GM12878 (cell line): ENCODE data around the gene SYPL2.
"Not testable (repeated sequence)": the region's sequence is repeated elsewhere in the genome, so short reads cannot be mapped to it uniquely, and the experiment has no call there.

Experiments
- CBX3 ChIP-seq: fragments of 200-600 bp; sonication (generic); IDR thresholded peaks from 2 replicates; pipeline ENCODE4 v1.6.1; 2016; ENCODE audit warnings: low read depth, borderline replicate concordance
- EGR1 ChIP-seq, 2 experiments: IDR thresholded peaks; 1 replicate in 1 of 2; 2 replicates in 1 of 2; pipeline ENCODE4 v1.6.1; 2011 to 2012; ENCODE audit warnings: low read depth in 2 of 2, low read length in 2 of 2, borderline replicate concordance in 1 of 2, mild to moderate bottlenecking in 1 of 2, moderate library complexity in 1 of 2
- EP300 ChIP-seq, 2 experiments: fragments of 150-350 bp in 1 of 2; IDR thresholded peaks; 2 replicates each; pipeline ENCODE4 v1.6.1; 2011 to 2012; ENCODE audit warnings: low read depth in 2 of 2, low read length in 2 of 2, borderline replicate concordance in 1 of 2, improper control_type of control experiment in 1 of 2, inconsistent platforms in 1 of 2; ENCODE audit not compliant: control insufficient read depth in 1 of 2
- EZH2 ChIP-seq: IDR thresholded peaks from 2 replicates; pipeline ENCODE4 v1.6.1; 2012; ENCODE audit warnings: low read depth, mild to moderate bottlenecking, control low read depth, inconsistent platforms, low read length, borderline replicate concordance; ENCODE audit not compliant: control insufficient read depth
- NR2C2 ChIP-seq: IDR thresholded peaks from 2 replicates; pipeline ENCODE4 v1.6.1; 2011; ENCODE audit warnings: borderline replicate concordance, low read depth; ENCODE audit not compliant: control insufficient read depth, insufficient read length
- POLR2A ChIP-seq: IDR thresholded peaks from 2 replicates; pipeline ENCODE4 v1.6.1; 2011; ENCODE audit warnings: low read depth, mild to moderate bottlenecking, low read length
- RCOR1 ChIP-seq: conservative IDR thresholded peaks from 2 replicates; pipeline ENCODE4 v1.6.1; 2012; ENCODE audit warnings: low read depth, low read length, improper control_type of control experiment
- SP1 ChIP-seq: IDR thresholded peaks from one replicate; pipeline ENCODE4 v1.6.1; 2011; ENCODE audit warnings: low read depth, low read length
- YY1 ChIP-seq: IDR thresholded peaks from 2 replicates; pipeline ENCODE4 v1.6.1; 2011; ENCODE audit warnings: low read depth, mild to moderate bottlenecking, low read length
- TF ChIP-seq, protein P1 (sequence below): IDR thresholded peaks from 2 replicates; pipeline ENCODE4 v1.6.1; 2012; ENCODE audit warnings: low read length, inconsistent platforms
- TF ChIP-seq, protein P2 (sequence below): fragments of 450-650 bp; IDR thresholded peaks from 2 replicates; pipeline ENCODE4 v1.6.1; 2016; ENCODE audit warnings: mild to moderate bottlenecking

DNA sequence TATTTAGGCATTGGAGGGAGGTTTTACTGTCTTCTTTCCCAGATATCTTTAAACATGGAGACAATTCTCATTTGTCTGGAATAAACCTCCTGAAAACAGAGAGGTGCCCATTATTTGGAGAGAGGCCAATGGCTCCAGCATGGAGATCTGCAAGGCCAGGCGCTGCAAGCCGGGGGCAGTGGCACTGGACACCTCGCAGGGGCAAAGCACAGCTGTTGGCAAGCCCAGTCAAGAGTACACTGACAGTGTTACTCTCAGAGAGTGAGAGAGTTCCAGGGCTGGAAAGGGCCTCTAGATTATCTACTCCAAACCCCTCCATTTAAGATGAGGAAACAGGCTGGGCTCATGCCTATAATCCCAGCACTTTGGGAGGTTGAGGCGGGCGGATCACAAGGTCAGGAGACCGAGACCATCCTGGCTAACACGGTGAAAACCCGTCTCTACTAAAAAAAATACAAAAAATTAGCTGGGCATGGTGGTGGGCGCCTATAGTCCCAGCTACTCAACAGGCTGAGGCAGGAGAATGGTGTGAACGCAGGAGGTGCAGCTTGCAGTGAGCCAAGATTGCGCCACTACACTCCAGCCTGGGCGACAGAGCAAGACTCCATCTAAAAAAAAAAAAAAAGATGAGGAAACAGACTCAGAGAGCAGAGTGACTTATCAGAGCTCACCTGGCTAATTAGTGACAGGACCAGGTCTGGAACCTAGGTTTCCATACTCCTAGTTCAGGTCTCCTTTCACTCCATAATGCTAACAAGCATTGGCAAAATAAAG is 7.1 kb downstream of the SYPL2 start:
- not testable (repeated sequence) for TF ChIP-seq EP300 (IDR thresholded peaks at IDR 0.05; ENCODE audit: borderline replicate concordance in 1 of 2, control insufficient read depth in 1 of 2, low read depth in 2 of 2, low read length in 2 of 2); RCOR1; NR2C2; CBX3; EZH2; POLR2A; YY1; SP1; EGR1 (IDR thresholded peaks at IDR 0.05; ENCODE audit: borderline replicate concordance in 1 of 2, low read depth in 2 of 2, low read length in 2 of 2)
- TF ChIP-seq, protein P1, sequence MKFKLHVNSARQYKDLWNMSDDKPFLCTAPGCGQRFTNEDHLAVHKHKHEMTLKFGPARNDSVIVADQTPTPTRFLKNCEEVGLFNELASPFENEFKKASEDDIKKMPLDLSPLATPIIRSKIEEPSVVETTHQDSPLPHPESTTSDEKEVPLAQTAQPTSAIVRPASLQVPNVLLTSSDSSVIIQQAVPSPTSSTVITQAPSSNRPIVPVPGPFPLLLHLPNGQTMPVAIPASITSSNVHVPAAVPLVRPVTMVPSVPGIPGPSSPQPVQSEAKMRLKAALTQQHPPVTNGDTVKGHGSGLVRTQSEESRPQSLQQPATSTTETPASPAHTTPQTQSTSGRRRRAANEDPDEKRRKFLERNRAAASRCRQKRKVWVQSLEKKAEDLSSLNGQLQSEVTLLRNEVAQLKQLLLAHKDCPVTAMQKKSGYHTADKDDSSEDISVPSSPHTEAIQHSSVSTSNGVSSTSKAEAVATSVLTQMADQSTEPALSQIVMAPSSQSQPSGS, result not testable (repeated sequence)
- TF ChIP-seq, protein P2, sequence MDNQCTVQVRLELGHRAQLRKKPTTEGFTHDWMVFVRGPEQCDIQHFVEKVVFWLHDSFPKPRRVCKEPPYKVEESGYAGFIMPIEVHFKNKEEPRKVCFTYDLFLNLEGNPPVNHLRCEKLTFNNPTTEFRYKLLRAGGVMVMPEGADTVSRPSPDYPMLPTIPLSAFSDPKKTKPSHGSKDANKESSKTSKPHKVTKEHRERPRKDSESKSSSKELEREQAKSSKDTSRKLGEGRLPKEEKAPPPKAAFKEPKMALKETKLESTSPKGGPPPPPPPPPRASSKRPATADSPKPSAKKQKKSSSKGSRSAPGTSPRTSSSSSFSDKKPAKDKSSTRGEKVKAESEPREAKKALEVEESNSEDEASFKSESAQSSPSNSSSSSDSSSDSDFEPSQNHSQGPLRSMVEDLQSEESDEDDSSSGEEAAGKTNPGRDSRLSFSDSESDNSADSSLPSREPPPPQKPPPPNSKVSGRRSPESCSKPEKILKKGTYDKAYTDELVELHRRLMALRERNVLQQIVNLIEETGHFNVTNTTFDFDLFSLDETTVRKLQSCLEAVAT, result not testable (repeated sequence)
